ENCODE measurements around the gene B2M. TPM values are rescaled to one million over a fixed set of nuclear protein-coding genes. Genes with fewer than 3 reads are reported as not detected.
A peak's percentile ranks its signal among the peaks of the same experiment; 100 is the strongest.

The B2M gene
- total and polyA plus RNA-seq, 10 of the 15 experiments (the other 5 are each of a cell fraction or from before 2014, with no cell fraction given), result 2,901 to 22,794 (median 8,374) TPM

- TF ChIP-seq, protein P1, sequence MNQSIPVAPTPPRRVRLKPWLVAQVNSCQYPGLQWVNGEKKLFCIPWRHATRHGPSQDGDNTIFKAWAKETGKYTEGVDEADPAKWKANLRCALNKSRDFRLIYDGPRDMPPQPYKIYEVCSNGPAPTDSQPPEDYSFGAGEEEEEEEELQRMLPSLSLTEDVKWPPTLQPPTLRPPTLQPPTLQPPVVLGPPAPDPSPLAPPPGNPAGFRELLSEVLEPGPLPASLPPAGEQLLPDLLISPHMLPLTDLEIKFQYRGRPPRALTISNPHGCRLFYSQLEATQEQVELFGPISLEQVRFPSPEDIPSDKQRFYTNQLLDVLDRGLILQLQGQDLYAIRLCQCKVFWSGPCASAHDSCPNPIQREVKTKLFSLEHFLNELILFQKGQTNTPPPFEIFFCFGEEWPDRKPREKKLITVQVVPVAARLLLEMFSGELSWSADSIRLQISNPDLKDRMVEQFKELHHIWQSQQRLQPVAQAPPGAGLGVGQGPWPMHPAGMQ (IDR thresholded peaks at IDR 0.05; ENCODE audit: borderline replicate concordance), result no peak
- TF ChIP-seq SP1 (IDR thresholded peaks at IDR 0.05; ENCODE audit: low read depth, low read length) (peak; percentile 68), SMAD1 (IDR thresholded peaks at IDR 0.05; ENCODE audit: low read depth, partially characterized antibody) (peak; percentile 84), ZNF592 (IDR thresholded peaks at IDR 0.05) (peak; percentile 55; the same call in 1 of the 2 replicates), POU2F2 (IDR thresholded peaks at IDR 0.05; ENCODE audit: borderline replicate concordance, low read depth, low read length) (peak; percentile 66; the same call in 1 of the 3 replicates), POLR2AphosphoS5 (IDR thresholded peaks at IDR 0.05; ENCODE audit: low read length) (peak; percentile 93), RBBP5 (conservative IDR thresholded peaks at IDR 0.05) (no peak), NR2C1 (IDR thresholded peaks at IDR 0.05) (peak; percentile 36; the same call in 1 of the 2 replicates), LARP7 (IDR thresholded peaks at IDR 0.05) (peak; percentile 63; the same call in 1 of the 2 replicates), BCL3 (IDR thresholded peaks at IDR 0.05; ENCODE audit: borderline replicate concordance, insufficient read depth, low read depth, low read length, poor library complexity, severe bottlenecking) (no peak), ESRRA (IDR thresholded peaks at IDR 0.05; ENCODE audit: low read length) (peak; percentile 95; the same call in 1 of the 2 replicates), IRF4 (IDR thresholded peaks at IDR 0.05; ENCODE audit: low read depth, low read length) (peak; percentile 63), RAD51 (IDR thresholded peaks at IDR 0.05) (peak; percentile 75; the same call in 1 of the 2 replicates), NFIC (IDR thresholded peaks at IDR 0.05; ENCODE audit: low read depth, low read length) (peak; percentile 73; the same call in 1 of the 2 replicates), GATAD2B (conservative IDR thresholded peaks at IDR 0.05; ENCODE audit: low read depth) (peak; percentile 63), MYC (IDR thresholded peaks at IDR 0.05; ENCODE audit: insufficient read depth, insufficient read length, insufficient replicate concordance, low read length, severe bottlenecking) (no peak), SRF (IDR thresholded peaks at IDR 0.05; ENCODE audit: low read depth in 2 of 2, low read length in 2 of 2) (no peak), CREM (IDR thresholded peaks at IDR 0.05; ENCODE audit: low read depth) (peak; percentile 94), ZNF217 (IDR thresholded peaks at IDR 0.05) (no peak), CHD1 (IDR thresholded peaks at IDR 0.05; ENCODE audit: low read depth, low read length) (0 out of 2 replicates have a peak, but pooled peaks have one; percentile 89)
- TF ChIP-seq, protein P2, sequence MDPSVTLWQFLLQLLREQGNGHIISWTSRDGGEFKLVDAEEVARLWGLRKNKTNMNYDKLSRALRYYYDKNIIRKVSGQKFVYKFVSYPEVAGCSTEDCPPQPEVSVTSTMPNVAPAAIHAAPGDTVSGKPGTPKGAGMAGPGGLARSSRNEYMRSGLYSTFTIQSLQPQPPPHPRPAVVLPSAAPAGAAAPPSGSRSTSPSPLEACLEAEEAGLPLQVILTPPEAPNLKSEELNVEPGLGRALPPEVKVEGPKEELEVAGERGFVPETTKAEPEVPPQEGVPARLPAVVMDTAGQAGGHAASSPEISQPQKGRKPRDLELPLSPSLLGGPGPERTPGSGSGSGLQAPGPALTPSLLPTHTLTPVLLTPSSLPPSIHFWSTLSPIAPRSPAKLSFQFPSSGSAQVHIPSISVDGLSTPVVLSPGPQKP (IDR thresholded peaks at IDR 0.05; ENCODE audit: low read depth, low read length), result no peak
Observed at GRCh38 chr15:44728576-44729407, 17.5 kb downstream of the B2M start (continued).
